Fibroblast of villous mesenchyme (primary cell): ENCODE results near the gene LYPD5. TPM values are rescaled to one million over a fixed set of nuclear protein-coding genes. Genes with fewer than 3 reads are reported as not detected.
"Not testable (repeated sequence)": the region's sequence is repeated elsewhere in the genome, so short reads cannot be mapped to it uniquely, and the experiment has no call there.

Experiments
- DNase-seq: peaks from one replicate; pipeline ENCODE4 v3.0.0-alpha.2; 2010; ENCODE audit warnings: low read depth
- H3K4me3 ChIP-seq: 2 replicates; pipeline ENCODE4 v1.5.1; 2011; ENCODE audit warnings: low read depth, mild to moderate bottlenecking, low read length
- CTCF ChIP-seq: IDR thresholded peaks from 2 replicates; pipeline ENCODE4 v1.5.1; 2012; ENCODE audit warnings: low read depth, mild to moderate bottlenecking, low read length; ENCODE audit not compliant: insufficient read depth
- total RNA-seq: library from RNA; depleted of rRNA; stranded (reverse); fragments of >200 nt; gene quantifications from 2 replicates; pipeline ENCODE4 v1.2.3, GENCODE V29; 2012

The LYPD5 gene
- total RNA-seq, 1 donor, result 0.43 TPM

- TF ChIP-seq CTCF, result no peak
- DNase-seq, result no peak
- H3K4me3 ChIP-seq, result no peak overlapping the region
Measured at GRCh38 chr19:43812688-43813087, 10.4 kb upstream of the LYPD5 start.

- DNase-seq, result no peak
- no peak overlapping the region for H3K4me3 ChIP-seq
- TF ChIP-seq CTCF, result no peak
Measured at GRCh38 chr19:43812259-43812658, 10.0 kb upstream of the LYPD5 start.

- no peak for TF ChIP-seq CTCF
- no peak for DNase-seq
- no peak overlapping the region for H3K4me3 ChIP-seq
Measured at GRCh38 chr19:43811837-43812236, 9.6 kb upstream of the LYPD5 start.

- no peak overlapping the region for H3K4me3 ChIP-seq
- peak; percentile 67 for DNase-seq
- TF ChIP-seq CTCF, result peak; percentile 53
Measured at GRCh38 chr19:43809762-43810696, 7.8 kb upstream of the LYPD5 start.

GRCh38 chr19:43807651-43808050 is 5.4 kb upstream of the LYPD5 start:
- no peak for TF ChIP-seq CTCF
- no peak overlapping the region for H3K4me3 ChIP-seq
- DNase-seq, result no peak

- TF ChIP-seq CTCF, result no peak
- no peak for DNase-seq
- H3K4me3 ChIP-seq, result no peak overlapping the region
Measured at GRCh38 chr19:43806848-43807247, 4.6 kb upstream of the LYPD5 start.

- H3K4me3 ChIP-seq, DNase-seq: not testable (repeated sequence)
Measured at GRCh38 chr19:43806401-43806800, 4.2 kb upstream of the LYPD5 start.
